Left ventricle myocardium inferior (tissue), 1 donor: Measurements from ENCODE around the gene RUNX1. TPM values are rescaled to one million over a fixed set of nuclear protein-coding genes. Genes with fewer than 3 reads are reported as not detected.

Experiments
- DNase-seq: peaks from one replicate; pipeline ENCODE4 v3.0.0-alpha.2; 2020
- H3K27ac ChIP-seq: fragments of 200-600 bp; replicated peaks from 2 replicates; pipeline ENCODE4 v1.8.0; 2021
- H3K27me3 ChIP-seq: fragments of 200-600 bp; 2 replicates; pipeline ENCODE4 v1.8.0; 2021; ENCODE audit warnings: low read depth
- H3K36me3 ChIP-seq: fragments of 200-600 bp; 2 replicates; pipeline ENCODE4 v1.8.0; 2021
- H3K4me1 ChIP-seq: fragments of 200-600 bp; 2 replicates; pipeline ENCODE4 v1.8.0; 2021
- H3K4me3 ChIP-seq: fragments of 200-600 bp; 2 replicates; pipeline ENCODE4 v1.8.0; 2021; ENCODE audit warnings: mild to moderate bottlenecking, moderate library complexity
- H3K9me3 ChIP-seq: fragments of 200-600 bp; replicated peaks from 2 replicates; pipeline ENCODE4 v1.8.0; 2021
- intact Hi-C: fragments of 100-400 bp; cut with micrococcal nuclease; formaldehyde crosslinking; loops from one replicate; pipeline ENCODE4 v1.11.0; 2022
- total RNA-seq: library from RNA; stranded (reverse); fragmentation: NEBNext Ultra II Directional; extraction: Animal tissue kit (Norgen Biotek cat#: 25700); gene quantifications from one replicate; pipeline ENCODE4 v1.2.1, GENCODE V29; 2021
- TF ChIP-seq, protein P1 (sequence below): fragments of 200-600 bp; IDR thresholded peaks from 2 replicates; pipeline ENCODE4 v1.8.0; 2021; ENCODE audit warnings: antibody characterized with exemption, mild to moderate bottlenecking, borderline replicate concordance
- donor health status: DM: no; HTN: yes; CAD: no; lungs with severe emphysema.

Gene RUNX1
- total RNA-seq, 1 donor from 2014 or later: 1.5 TPM

DNA sequence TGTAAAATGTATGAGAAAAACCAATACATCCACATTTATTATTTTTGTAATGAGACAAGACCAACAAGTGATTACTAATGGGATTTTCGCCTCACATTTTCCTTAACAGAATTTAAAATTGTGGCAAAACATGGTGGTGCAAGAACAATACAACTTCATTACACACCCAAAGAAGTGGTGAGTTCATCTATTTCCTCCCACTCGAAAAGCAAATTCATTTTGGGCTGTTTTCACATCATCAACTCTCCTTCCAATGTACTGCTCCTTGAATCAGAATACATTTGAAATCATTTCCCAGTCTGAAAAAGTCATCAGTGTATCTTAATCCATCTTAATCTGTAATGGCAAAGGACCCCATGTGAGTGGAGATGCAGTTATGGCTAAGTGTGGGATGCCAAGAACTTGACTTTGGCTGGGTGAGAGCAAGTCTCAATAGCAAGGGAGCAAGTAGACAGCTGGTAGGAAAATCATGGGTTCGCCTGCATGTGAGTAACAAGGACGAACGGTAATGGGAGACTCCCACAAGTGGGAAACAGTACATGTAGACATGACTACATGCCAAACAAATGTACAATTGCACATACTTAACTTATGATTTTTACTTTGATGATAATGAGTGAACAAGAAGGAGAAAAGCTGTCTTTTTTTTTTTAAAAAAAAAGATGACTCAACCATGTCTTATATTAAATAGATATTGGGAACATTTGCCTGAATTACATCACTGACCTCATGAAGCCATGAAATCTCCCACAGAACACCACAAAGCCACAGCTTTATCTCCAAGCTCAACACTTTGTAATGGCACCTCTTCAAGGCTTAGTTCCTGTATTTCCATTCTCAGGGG is 46.0 kb downstream of the RUNX1 start:
- TF ChIP-seq, protein P1, sequence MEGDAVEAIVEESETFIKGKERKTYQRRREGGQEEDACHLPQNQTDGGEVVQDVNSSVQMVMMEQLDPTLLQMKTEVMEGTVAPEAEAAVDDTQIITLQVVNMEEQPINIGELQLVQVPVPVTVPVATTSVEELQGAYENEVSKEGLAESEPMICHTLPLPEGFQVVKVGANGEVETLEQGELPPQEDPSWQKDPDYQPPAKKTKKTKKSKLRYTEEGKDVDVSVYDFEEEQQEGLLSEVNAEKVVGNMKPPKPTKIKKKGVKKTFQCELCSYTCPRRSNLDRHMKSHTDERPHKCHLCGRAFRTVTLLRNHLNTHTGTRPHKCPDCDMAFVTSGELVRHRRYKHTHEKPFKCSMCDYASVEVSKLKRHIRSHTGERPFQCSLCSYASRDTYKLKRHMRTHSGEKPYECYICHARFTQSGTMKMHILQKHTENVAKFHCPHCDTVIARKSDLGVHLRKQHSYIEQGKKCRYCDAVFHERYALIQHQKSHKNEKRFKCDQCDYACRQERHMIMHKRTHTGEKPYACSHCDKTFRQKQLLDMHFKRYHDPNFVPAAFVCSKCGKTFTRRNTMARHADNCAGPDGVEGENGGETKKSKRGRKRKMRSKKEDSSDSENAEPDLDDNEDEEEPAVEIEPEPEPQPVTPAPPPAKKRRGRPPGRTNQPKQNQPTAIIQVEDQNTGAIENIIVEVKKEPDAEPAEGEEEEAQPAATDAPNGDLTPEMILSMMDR: no peak
- Histone ChIP-seq H3K4me3 (no peak overlapping the region), H3K9me3 (no peaks in the 10 kb centered on the region), H3K36me3 (no peaks in the 10 kb centered on the region), H3K27ac (no peak overlapping the region), H3K4me1 (no peaks in the 10 kb centered on the region), H3K27me3 (peaks cover 30% of the 10 kb centered on the region)
- intact Hi-C loops: no loop called here
- no peak for DNase-seq

DNA sequence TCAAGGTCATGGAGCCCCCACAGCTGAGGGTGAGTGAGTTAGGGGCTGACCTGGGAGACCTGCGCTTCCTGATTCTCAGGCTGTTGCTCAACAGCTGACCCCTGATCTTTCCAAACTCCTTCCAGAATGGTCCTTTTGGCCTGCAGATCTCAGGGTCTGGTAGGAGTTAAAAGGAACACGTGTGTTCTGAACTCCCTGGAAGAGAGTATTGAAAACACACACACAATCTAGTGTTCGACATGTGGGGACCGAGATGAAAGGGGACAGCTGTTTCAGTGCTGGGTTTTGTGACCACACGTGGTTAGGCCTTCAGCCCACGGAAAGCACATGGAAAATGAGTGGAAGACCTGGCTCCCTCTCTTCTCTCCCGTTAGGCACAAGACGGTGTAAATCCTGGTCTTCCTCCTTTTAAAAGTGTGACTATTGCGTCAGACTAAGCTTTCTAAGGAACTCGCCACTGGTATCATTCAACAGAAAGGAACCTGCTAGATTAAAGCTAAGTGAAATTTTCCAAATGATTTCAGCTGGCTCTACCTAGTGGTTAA is 49.6 kb downstream of the RUNX1 start:
- Histone ChIP-seq H3K27ac (no peak overlapping the region), H3K4me1 (peaks cover 12% of the 10 kb centered on the region), H3K4me3 (no peak overlapping the region), H3K36me3 (no peaks in the 10 kb centered on the region), H3K27me3 (peaks cover 17% of the 10 kb centered on the region), H3K9me3 (no peaks in the 10 kb centered on the region)
- intact Hi-C loops: no loop called here
- no peak for DNase-seq
- TF ChIP-seq, protein P1: no peak

DNA sequence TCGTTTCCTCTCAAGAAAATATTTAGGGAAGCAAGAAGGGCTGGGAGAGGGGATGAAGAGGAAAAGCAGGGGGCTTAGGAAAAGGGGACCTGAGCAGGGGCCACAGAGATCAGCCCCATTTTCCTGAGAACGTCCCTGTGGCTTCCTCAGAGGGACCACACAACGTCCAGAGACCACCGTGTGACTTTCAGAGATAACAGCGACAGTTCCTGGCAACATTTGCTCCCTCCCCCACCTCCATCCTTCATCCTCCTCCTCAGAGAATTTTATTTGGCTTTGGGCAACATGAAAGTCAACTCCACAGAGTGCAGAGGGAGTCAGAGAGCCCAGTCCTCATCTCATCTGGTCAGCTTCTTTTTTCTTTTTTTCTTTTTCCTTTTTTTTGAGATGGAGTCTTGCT is 50.9 kb downstream of the RUNX1 start:
- Histone ChIP-seq H3K27ac (no peak overlapping the region), H3K4me3 (no peak overlapping the region), H3K36me3 (no peaks in the 10 kb centered on the region), H3K4me1 (peaks cover 12% of the 10 kb centered on the region), H3K9me3 (no peaks in the 10 kb centered on the region), H3K27me3 (peaks cover 9% of the 10 kb centered on the region)
- DNase-seq: no peak
- TF ChIP-seq, protein P1: no peak
- intact Hi-C loops: no loop called here

- no peak for DNase-seq
- intact Hi-C loops: no loop called here
- Histone ChIP-seq H3K27ac (no peak overlapping the region), H3K36me3 (no peaks in the 10 kb centered on the region), H3K4me3 (no peak overlapping the region), H3K27me3 (peaks cover 16% of the 10 kb centered on the region), H3K9me3 (no peaks in the 10 kb centered on the region), H3K4me1 (peaks cover 12% of the 10 kb centered on the region)
- TF ChIP-seq, protein P1: no peak
Measured at GRCh38 chr21:34997294-34997693, 51.8 kb downstream of the RUNX1 start.

GRCh38 chr21:34996304-34997101 is 52.6 kb downstream of the RUNX1 start:
- H3K4me1 ChIP-seq: peaks cover 12% of the 10 kb centered on the region
- H3K27me3 ChIP-seq: peaks cover 19% of the 10 kb centered on the region
- intact Hi-C loops: no loop called here
- H3K36me3 ChIP-seq: no peaks in the 10 kb centered on the region
- no peak overlapping the region for H3K27ac ChIP-seq
- no peaks in the 10 kb centered on the region for H3K9me3 ChIP-seq
- TF ChIP-seq, protein P1: no peak
- no peak overlapping the region for H3K4me3 ChIP-seq
- DNase-seq: no peak
